Measurements from ENCODE around the gene GALNT10.

GALNT10 gene

DNA sequence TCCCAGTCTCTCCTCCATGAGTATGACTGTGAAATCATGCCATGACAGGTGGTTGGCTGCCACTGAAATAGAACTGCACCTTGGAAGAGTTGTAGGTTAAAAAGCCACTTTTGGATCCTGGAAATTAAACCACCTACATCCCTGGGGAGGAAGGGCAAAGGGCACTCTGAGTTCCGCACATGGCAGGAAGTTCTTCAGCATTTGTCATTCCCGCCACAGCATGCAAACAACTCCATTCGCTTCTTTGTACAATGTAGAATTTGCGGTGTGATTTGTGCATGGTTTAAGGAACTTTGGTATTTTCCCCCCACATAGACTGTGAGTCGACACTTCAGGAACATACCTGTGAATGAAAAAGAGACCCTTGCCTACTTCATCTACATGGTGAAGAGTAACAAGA lies 265.1 kb downstream of the GALNT10 start:
- TF ChIP-seq, protein P1, sequence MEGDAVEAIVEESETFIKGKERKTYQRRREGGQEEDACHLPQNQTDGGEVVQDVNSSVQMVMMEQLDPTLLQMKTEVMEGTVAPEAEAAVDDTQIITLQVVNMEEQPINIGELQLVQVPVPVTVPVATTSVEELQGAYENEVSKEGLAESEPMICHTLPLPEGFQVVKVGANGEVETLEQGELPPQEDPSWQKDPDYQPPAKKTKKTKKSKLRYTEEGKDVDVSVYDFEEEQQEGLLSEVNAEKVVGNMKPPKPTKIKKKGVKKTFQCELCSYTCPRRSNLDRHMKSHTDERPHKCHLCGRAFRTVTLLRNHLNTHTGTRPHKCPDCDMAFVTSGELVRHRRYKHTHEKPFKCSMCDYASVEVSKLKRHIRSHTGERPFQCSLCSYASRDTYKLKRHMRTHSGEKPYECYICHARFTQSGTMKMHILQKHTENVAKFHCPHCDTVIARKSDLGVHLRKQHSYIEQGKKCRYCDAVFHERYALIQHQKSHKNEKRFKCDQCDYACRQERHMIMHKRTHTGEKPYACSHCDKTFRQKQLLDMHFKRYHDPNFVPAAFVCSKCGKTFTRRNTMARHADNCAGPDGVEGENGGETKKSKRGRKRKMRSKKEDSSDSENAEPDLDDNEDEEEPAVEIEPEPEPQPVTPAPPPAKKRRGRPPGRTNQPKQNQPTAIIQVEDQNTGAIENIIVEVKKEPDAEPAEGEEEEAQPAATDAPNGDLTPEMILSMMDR (IDR thresholded peaks at IDR 0.05; ENCODE audit: low read length, missing control alignments): no peak
- no peak overlapping the region for H3K4me3 ChIP-seq (replicated peaks; ENCODE audit: low read depth, low read length)
- DNase-seq (ENCODE audit: low read depth): no peak

DNA sequence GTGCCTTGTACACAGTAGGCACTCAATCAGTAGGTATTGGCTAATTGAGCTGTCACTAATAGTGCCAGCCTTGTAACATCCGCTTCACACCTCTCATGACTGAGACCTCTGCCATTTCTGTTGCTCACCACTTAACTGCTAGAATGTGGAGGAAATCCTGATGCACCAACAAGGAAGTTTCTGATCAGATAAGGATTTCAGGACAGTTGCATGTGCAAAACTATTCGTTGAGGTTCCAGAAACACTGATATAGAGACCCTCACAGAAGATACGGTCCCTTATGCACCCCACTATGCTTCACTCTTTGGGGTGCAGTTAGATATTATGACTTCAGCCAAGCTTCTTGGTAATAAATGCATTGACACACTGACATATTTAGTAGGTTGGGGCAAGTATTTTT lies 266.0 kb downstream of the GALNT10 start:
- TF ChIP-seq, protein P1 (IDR thresholded peaks at IDR 0.05; ENCODE audit: low read length, missing control alignments): no peak

DNA sequence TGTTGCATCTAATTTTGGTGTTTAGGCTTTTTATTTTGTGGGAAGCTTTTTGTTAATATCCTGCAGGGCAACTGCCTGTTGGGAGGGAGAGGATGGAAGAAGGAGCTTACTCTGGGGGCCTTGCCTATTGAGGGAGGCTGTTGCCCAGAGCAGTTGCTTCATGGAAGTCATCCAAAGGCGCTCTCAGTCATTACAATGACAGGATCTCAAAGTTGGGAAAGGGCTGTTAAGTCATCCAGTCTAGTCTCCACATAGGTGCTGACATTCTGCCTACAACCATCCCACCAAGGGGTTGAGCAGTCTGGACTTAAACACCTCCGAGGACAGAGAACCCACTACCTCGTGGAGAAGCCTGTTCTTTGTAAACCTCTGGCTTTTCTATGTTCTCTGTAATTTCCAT lies 268.5 kb downstream of the GALNT10 start:
- DNase-seq (ENCODE audit: low read depth): peak; percentile 47
- TF ChIP-seq, protein P1 (IDR thresholded peaks at IDR 0.05; ENCODE audit: low read length, missing control alignments): no peak
- H3K4me3 ChIP-seq (replicated peaks; ENCODE audit: low read depth, low read length): no peak overlapping the region

More for the DNA sequence above, 266.0 kb downstream of the GALNT10 start:
- no peak overlapping the region for H3K4me3 ChIP-seq (replicated peaks; ENCODE audit: low read depth, low read length)
- no peak for DNase-seq (ENCODE audit: low read depth)

DNA sequence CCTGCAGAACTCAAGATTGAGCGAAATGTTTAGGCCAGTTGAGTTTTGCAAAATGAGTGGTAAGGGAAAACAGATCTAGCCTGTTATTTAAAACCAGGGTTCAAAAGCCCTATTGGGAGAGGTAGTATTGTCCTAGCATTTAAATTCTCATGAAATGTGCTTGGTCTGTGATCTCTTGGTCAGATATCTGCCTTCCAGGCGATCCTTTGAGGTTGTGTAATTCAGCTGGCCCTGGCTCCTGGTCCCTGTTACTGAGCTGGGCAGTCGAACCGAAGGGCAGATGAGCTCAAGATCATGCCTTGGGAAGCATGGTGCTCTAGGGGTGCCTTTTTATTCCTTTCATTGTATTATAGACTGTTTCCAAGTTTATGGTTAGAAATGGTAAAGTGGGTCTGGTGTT lies 269.6 kb downstream of the GALNT10 start:
- H3K4me3 ChIP-seq (replicated peaks; ENCODE audit: low read depth, low read length): no peak overlapping the region
- TF ChIP-seq, protein P1 (IDR thresholded peaks at IDR 0.05; ENCODE audit: low read length, missing control alignments): no peak
- DNase-seq (ENCODE audit: low read depth): no peak

DNA sequence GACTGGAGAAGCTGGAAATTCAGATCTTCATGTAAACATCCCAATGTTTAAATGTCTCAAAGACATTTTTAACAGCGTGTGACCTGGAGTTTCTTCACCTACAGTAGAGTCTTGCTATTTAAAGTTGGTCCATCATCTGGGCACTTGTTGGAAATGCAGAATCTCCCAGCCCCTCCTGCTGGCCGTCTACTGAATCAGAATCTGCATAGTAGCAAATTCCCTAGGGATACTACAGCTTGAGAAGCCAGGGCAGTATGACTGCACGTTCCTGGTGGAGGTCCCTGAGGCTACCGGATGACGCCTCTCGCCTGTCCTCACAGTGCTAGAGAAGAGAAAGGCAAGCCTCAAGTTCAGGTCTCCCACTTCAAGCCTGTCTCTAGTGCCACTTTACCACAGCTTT lies 271.0 kb downstream of the GALNT10 start:
- H3K4me3 ChIP-seq (replicated peaks; ENCODE audit: low read depth, low read length): no peak overlapping the region
- peak; percentile 49 for DNase-seq (ENCODE audit: low read depth)
- TF ChIP-seq, protein P1 (IDR thresholded peaks at IDR 0.05; ENCODE audit: low read length, missing control alignments): peak; percentile 31

DNA sequence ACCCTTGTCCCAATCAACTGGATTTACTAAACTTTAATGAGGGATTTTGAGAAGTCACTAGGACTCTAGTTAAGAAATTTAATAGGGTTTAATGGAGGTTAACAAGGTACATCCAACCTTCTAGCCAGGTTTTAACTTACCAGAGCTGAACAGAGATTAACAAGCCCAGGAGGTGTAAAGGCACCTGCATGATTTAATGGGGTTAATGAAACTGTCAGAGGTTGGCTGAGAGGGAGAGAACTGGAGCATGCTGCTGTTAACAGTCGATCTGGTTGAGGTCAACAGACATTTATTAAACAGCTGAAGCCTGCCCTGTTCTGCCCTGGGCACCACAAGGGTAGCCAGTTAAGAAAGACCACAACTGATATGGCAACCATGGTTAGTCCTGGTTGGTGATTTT lies 273.9 kb downstream of the GALNT10 start:
- no peak for DNase-seq (ENCODE audit: low read depth)
- H3K4me3 ChIP-seq (replicated peaks; ENCODE audit: low read depth, low read length): no peak overlapping the region
- TF ChIP-seq, protein P1 (IDR thresholded peaks at IDR 0.05; ENCODE audit: low read length, missing control alignments): no peak

DNA sequence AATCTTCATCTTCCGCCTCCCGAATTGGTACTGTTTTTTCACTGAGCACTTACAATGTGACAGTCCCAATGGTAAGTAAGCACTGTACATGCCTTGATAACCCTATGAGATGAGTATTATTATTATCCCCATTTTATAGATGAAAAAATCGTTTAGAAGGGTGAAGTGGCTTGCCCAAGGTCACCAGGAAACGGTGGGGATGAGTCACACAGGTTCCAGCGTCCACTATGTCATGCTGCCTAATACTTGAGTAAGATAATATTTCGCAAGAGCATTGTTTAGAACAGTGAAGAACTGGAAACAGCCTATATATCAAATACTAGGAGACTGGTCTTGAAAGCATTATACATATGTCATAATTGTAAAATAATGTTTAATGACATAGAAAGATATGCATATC lies 274.6 kb downstream of the GALNT10 start:
- TF ChIP-seq, protein P1 (IDR thresholded peaks at IDR 0.05; ENCODE audit: low read length, missing control alignments): no peak
- DNase-seq (ENCODE audit: low read depth): peak; percentile 89
- no peak overlapping the region for H3K4me3 ChIP-seq (replicated peaks; ENCODE audit: low read depth, low read length)

Measured in fibroblast of pulmonary artery (primary cell).